Subcutaneous adipose tissue (tissue), 4 donors: ENCODE results near the gene KCNT1. TPM values are rescaled to one million over a fixed set of nuclear protein-coding genes. Genes with fewer than 3 reads are reported as not detected.

Experiments
- total RNA-seq, 4 donors: library from RNA; depleted of rRNA; stranded (reverse); fragments of >200 nt; gene quantifications; one replicate each; pipeline ENCODE4 v1.1.0, GENCODE V29; 2016
- TF ChIP-seq, protein P1 (sequence below): fragments of 450-650 bp; IDR thresholded peaks from one replicate; pipeline ENCODE4 v1.5.1; 2016; ENCODE audit warnings: low read depth, mild to moderate bottlenecking, control low read depth, antibody characterized with exemption, moderate library complexity

The KCNT1 gene
- total RNA-seq, 4 donors from 2014 or later = 0.33 to 0.51 TPM; not detected in 2

DNA sequence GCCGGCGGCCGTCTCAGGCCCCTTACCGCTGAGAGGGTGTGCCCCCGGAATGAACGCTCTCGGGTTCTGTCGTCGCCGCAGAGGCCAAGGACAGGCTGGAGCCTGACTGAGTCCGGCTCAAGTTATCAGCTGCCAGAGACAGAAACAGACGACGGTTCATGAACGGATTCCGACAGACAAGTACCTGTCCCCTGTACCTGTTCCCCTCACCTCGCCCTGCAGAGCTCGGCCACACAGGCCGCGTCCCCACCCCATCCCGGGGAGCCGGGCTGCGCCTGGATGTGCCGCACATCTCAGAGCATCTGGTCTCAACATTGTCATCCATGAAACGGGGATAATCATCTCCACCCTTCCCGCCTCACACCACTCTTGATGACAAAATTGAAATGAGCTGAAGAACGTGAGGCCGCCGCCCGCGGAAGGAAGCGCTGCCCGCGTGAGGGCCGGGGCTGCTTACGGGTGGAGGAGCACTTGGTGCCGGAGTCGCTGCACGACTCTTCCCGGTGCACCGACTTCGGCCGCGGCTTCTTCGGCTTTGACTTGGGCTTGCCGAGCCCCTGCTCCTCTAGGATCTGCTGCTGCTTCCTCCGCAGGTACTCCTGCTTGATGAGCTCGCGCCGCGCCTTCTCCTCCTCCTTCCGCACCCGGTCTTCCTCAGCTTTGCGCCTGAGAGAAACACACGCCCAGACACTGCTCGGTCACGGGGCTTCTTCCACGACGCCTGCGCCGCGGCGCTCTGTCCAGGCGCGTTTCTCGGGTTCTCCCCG lies 116.1 kb downstream of the KCNT1 start:
- TF ChIP-seq, protein P1, sequence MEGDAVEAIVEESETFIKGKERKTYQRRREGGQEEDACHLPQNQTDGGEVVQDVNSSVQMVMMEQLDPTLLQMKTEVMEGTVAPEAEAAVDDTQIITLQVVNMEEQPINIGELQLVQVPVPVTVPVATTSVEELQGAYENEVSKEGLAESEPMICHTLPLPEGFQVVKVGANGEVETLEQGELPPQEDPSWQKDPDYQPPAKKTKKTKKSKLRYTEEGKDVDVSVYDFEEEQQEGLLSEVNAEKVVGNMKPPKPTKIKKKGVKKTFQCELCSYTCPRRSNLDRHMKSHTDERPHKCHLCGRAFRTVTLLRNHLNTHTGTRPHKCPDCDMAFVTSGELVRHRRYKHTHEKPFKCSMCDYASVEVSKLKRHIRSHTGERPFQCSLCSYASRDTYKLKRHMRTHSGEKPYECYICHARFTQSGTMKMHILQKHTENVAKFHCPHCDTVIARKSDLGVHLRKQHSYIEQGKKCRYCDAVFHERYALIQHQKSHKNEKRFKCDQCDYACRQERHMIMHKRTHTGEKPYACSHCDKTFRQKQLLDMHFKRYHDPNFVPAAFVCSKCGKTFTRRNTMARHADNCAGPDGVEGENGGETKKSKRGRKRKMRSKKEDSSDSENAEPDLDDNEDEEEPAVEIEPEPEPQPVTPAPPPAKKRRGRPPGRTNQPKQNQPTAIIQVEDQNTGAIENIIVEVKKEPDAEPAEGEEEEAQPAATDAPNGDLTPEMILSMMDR = no peak

DNA sequence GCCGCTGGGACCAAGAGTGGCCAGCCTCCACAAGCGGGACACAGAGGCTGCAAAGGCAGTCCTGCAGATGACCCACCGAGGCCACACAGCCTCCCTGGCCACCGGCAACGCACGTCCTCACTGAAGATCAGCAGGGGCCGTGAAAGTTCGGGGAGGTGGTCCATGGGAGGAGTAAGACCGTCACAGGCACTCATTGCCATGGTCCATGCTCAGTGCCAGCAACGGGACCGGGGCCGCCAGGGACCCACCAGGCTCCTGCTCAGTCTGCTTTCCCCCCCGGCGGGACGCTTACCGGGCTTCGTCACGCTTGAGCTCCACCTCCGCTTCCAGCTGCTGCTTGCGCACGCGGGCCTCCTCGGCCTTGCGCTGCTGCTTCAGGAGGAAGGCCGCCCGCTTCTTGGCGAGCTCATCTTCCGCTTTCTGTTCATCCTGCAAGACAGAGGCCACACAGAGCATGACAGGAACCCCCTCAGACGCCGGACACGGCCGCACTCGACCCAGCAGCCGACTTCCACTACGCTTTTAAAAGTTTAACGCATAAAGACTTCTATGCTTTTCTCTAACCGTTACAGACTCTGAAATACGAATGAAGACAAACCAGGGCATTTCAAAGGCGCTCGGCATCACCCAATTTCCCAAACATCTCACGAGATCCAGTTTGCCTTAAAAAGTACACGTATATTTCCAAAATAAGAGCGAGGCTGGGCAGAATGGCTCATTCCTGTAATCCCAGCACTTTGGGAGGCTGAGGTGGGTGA lies 116.9 kb downstream of the KCNT1 start:
- TF ChIP-seq, protein P1 = no peak

DNA sequence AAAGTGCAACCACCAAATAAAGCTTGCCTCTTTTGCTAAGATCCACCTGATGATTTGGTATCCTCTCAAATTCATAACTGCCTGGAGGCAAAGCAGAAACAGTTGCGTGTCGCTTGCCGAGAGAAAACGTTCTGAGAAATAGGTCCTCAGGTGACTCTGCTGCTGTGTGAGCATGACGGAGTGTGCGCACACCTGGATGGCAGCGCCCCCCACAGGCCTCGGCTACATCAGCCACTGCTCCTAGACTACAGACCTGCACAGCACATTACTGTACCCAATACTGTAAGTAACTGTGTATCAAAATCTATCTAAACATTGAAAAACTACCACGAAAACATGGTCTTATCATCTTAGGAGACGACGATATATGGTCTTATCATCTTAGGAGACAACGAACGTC lies 117.9 kb downstream of the KCNT1 start:
- TF ChIP-seq, protein P1 = no peak

DNA sequence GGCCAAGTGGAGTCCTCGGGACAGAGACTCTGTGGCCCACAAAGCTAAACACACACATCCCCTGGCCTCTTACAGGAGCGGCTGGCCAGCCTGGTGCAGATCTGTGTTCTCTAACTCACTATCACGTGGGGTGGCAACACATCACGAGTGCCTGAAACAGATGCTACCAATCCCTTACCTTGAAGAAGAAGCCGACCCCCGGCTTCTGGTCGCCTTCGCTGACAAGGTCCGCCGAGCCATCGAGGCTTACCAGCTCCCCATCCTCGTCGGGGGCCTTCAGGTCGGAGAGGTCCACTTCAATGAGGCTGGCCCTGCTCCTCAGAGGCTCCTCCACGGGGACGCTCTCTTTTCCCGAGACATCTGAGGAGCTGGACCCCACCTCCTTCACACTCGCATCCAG lies 118.7 kb downstream of the KCNT1 start:
- TF ChIP-seq, protein P1 = no peak

DNA sequence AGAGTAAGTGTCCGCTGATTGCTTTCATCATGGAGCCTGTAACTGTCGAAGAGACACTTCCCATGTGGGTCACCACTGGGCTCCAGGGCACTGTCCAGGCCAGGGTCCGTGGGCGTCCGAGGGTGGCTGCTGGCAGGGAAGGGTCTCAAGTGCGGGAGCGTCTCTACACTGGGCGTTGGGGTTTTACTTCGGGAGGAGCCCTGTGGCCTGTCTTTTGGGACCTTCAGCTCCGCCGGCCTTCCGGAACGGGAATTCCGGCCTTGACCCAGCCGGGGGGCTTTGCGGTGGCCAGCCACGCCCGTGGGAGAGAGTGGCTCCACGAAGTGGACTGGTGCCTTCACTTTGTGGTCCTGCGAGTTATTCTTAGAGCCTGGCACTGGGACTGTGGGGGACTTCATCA lies 119.1 kb downstream of the KCNT1 start:
- TF ChIP-seq, protein P1 = no peak

DNA sequence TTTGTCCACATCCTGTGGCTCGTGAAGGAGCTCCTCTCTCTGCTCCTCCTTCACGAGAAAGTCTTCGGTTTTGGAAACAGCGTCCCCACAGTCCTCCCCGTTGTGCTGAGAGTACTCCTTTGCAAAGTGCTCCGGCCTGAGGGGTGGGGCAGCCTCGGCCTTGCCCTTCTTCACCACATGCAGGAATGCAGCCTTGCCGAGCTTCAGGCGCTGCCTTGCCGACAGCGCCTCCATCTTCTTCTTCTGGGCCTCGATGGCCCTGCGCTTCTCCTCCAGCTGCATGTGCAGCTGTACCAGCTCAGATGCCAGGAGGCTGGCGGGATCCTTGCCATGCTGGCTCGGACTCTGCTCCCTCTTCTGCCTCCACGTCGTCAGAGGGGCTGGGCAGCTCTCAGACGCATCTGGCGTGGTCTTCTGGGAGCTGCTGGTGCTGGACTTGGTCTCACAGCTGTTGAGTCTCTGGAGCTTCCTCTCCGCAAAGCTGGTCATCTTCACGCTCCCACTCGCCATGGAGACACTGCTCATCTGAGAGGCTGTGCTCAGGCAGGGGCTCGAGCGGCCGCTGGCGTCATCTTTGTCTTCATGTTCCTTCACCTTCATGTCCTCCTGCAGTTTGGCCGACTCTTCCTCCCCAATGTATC lies 119.9 kb downstream of the KCNT1 start:
- TF ChIP-seq, protein P1 = no peak

DNA sequence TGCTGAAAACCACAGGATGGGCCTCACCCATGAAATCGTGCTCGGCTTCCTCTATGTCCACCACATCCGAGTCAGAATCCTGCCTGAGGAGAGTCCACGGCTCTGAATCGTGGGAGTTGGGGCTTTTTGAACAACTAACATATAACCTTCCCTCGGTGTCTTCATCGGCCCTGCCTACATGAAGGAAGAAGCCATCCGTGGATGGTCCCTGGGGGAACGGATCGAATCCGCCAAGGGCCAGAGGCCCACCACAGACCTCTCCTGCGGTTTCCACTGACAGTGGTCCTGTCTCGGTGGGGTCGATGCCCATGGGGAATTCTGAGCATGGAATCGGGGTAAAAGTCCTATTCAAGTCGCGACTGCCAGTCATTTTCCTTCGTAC lies 120.4 kb downstream of the KCNT1 start:
- TF ChIP-seq, protein P1 = no peak
